HEK293T (cell line): ENCODE results near the gene COMTD1.
A peak's percentile ranks its signal among the peaks of the same experiment; 100 is the strongest.

ENCODE experiments used
- CTCF ChIA-PET: fragments of 350-600 bp; formaldehyde crosslinking; extraction: SDS; loops from one replicate; lab custom pipeline; 2021; ENCODE audit warnings: antibody characterized with exemption, inconsistent platforms; lab: Yijun Ruan, JAX
- POLR2A ChIA-PET: fragments of 350-600 bp; formaldehyde crosslinking; extraction: SDS; loops from one replicate; lab custom pipeline; 2020; ENCODE audit warnings: antibody characterized with exemption, inconsistent platforms; lab: Yijun Ruan, JAX
- DNase-seq: peaks from one replicate; pipeline ENCODE4 v3.0.0; 2012; ENCODE audit warnings: mixed read lengths; ENCODE audit errors: extremely low spot score
- ARNT ChIP-seq: fragments of 450-650 bp; IDR thresholded peaks from 2 replicates; pipeline ENCODE4 v1.6.1; 2017; ENCODE audit warnings: mild to moderate bottlenecking
- BHLHE40 ChIP-seq: fragments of 450-650 bp; IDR thresholded peaks from 2 replicates; pipeline ENCODE4 v1.6.1; 2016; ENCODE audit warnings: mild to moderate bottlenecking, moderate library complexity, borderline replicate concordance
- CTBP1 ChIP-seq: fragments of 450-650 bp; IDR thresholded peaks from 2 replicates; pipeline ENCODE4 v1.6.1; 2016; ENCODE audit warnings: borderline replicate concordance
- ELF4 ChIP-seq: fragments of 450-650 bp; IDR thresholded peaks from 2 replicates; pipeline ENCODE4 v1.6.1; 2017; ENCODE audit warnings: antibody characterized with exemption
- FOXA1 ChIP-seq: fragments of 450-650 bp; IDR thresholded peaks from 2 replicates; pipeline ENCODE4 v1.6.1; 2016; ENCODE audit warnings: mild to moderate bottlenecking
- FOXK2 ChIP-seq: fragments of 450-650 bp; IDR thresholded peaks from 2 replicates; pipeline ENCODE4 v1.6.1; 2016; ENCODE audit warnings: mild to moderate bottlenecking
- FOXM1 ChIP-seq: fragments of 450-650 bp; IDR thresholded peaks from 2 replicates; pipeline ENCODE4 v1.6.1; 2017; ENCODE audit warnings: mild to moderate bottlenecking, borderline replicate concordance
- HDGF ChIP-seq: fragments of 450-650 bp; IDR thresholded peaks from 2 replicates; pipeline ENCODE4 v1.6.1; 2017; ENCODE audit warnings: antibody characterized with exemption, borderline replicate concordance
- L3MBTL2 ChIP-seq: fragments of 450-650 bp; conservative IDR thresholded peaks from 2 replicates; pipeline ENCODE4 v1.6.1; 2016; ENCODE audit warnings: mild to moderate bottlenecking
- LEF1 ChIP-seq: fragments of 450-650 bp; IDR thresholded peaks from 2 replicates; pipeline ENCODE4 v1.6.1; 2017; ENCODE audit warnings: mild to moderate bottlenecking, borderline replicate concordance
- NFRKB ChIP-seq: fragments of 450-650 bp; IDR thresholded peaks from 2 replicates; pipeline ENCODE4 v1.6.1; 2016; ENCODE audit warnings: mild to moderate bottlenecking, moderate library complexity
- SP1 ChIP-seq: fragments of 450-650 bp; IDR thresholded peaks from 2 replicates; pipeline ENCODE4 v1.6.1; 2017
- SUZ12 ChIP-seq: fragments of 450-650 bp; IDR thresholded peaks from 2 replicates; pipeline ENCODE4 v1.6.1; 2016; ENCODE audit warnings: mild to moderate bottlenecking
- TARDBP ChIP-seq: fragments of 450-650 bp; IDR thresholded peaks from 2 replicates; pipeline ENCODE4 v1.6.1; 2016
- ZNF384 ChIP-seq: fragments of 450-650 bp; IDR thresholded peaks from 2 replicates; pipeline ENCODE4 v1.6.1; 2016
- TF ChIP-seq, protein P1 (sequence below): fragments of 450-650 bp; IDR thresholded peaks from 2 replicates; pipeline ENCODE4 v1.6.1; 2016

The COMTD1 gene

DNA sequence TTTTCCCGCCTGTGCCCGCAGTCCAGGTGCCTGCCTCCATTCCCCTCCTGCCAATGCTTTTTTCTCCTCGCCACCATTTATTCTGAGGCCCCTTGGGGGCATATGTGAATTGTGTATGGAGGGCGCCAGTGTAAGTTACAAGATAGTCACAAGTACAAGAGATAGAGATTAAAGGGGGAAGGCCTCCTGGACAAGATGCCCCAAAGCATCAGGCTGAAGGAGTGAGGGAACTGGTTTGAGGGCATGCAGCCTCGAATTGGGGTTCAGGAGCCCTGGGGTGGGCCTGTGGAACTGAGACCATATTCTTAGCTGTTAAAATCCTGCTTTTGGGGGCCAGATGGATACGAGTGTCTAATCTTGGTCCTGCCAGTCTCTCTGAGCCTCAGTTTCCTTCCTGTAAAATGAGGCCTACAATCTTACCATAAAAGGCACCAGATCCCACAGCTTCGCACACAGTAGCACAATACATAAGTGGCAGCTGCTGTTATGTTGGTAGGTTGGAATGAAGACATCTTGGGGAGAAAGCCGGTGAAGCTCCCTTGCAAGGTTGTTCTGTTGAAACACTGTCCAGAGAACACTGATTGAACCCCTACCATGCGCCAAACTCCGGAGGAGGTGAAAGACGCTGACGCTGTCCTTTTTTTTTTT is 545 bp upstream of the COMTD1 start:
- no peak for DNase-seq
- ChIA-PET CTCF (interaction anchor here (0.7 to 3.2 kb wide), 15 partner anchors 9 to 986 kb away, joined by 3 to 13 read pairs (median 4); a partner anchor contains a TSS), POLR2A (interaction anchor here (1.2 to 5.8 kb wide), 4 partner anchors 26 to 165 kb away, joined by 4 to 48 read pairs (median 12); partner anchors contain the start of genes SAMD8, VDAC2 and ZNF503)
- TF ChIP-seq HDGF, result no peak
- no peak for TF ChIP-seq TARDBP
- no peak for TF ChIP-seq CTBP1
- TF ChIP-seq L3MBTL2, result peak; percentile 60; the same call in 1 of the 2 replicates
- TF ChIP-seq, protein P1, sequence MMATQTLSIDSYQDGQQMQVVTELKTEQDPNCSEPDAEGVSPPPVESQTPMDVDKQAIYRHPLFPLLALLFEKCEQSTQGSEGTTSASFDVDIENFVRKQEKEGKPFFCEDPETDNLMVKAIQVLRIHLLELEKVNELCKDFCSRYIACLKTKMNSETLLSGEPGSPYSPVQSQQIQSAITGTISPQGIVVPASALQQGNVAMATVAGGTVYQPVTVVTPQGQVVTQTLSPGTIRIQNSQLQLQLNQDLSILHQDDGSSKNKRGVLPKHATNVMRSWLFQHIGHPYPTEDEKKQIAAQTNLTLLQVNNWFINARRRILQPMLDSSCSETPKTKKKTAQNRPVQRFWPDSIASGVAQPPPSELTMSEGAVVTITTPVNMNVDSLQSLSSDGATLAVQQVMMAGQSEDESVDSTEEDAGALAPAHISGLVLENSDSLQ, result no peak

- CTCF ChIA-PET, result interaction anchor here (0.7 to 2.5 kb wide), 6 partner anchors 12 to 106 kb away, joined by 3 to 13 read pairs (median 4); no protein-coding TSS in a partner anchor
- POLR2A ChIA-PET, result interaction anchor here (0.6 to 5.8 kb wide), 8 partner anchors 9 to 167 kb away, joined by 3 to 48 read pairs (median 4); partner anchors contain the start of genes SAMD8, VDAC2 and ZNF503
- TF ChIP-seq ZNF384 (no peak), FOXA1 (no peak), LEF1 (peak; percentile 14; the same call in 1 of the 2 replicates), CTBP1 (no peak), L3MBTL2 (peak; percentile 37; the same call in 1 of the 2 replicates)
- DNase-seq, result no peak
Observed at GRCh38 chr10:75234683-75235374, 928 bp downstream of the COMTD1 start.

DNA sequence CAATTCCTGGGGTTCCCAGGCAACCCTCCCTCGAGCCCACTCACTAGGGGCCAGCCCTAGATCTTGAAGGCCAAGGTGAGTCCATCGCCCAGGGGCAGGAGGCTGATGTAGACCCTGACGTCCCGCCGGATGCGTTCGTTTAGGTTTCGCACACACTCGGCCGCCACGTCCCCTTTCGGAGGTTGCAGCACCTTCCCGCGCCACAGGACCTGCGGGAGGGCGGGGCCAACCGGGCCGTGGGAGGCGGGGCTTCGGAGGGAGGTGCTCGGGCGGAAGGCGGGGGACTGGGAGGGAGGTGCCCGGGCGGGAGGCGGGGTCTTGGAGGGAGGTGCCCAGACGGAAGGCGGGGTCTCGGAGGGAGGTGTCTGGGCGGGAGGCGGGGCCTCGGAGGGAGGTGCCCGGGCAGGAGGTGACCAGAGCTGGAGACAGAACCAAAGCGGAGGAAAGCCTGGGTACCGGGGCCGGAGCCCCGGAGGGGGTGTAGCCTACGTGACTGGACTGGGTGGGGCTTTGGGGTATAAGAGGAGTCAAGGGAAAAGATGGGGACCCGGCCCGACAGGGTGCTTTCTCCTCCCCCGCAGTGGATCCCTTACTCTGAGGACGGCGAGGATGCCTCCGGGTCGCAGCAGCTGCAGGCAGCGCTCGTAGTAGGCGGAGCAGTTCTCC is 1.6 kb downstream of the COMTD1 start:
- peak; percentile 95 for DNase-seq
- TF ChIP-seq FOXM1, result no peak
- no peak for TF ChIP-seq TARDBP
- TF ChIP-seq, protein P1, result no peak
- 0 out of 2 replicates have a peak, but pooled peaks have one; percentile 18 for TF ChIP-seq L3MBTL2
- no peak for TF ChIP-seq HDGF
- CTCF ChIA-PET, result interaction anchor here (0.6 to 2.5 kb wide), 5 partner anchors 12 to 125 kb away, joined by 3 to 13 read pairs (median 3); partner anchors contain the start of gene SAMD8
- POLR2A ChIA-PET, result interaction anchor here (0.6 to 5.8 kb wide), 9 partner anchors 9 to 168 kb away, joined by 3 to 48 read pairs (median 3); partner anchors contain the start of genes SAMD8, VDAC2 and ZNF503

DNA sequence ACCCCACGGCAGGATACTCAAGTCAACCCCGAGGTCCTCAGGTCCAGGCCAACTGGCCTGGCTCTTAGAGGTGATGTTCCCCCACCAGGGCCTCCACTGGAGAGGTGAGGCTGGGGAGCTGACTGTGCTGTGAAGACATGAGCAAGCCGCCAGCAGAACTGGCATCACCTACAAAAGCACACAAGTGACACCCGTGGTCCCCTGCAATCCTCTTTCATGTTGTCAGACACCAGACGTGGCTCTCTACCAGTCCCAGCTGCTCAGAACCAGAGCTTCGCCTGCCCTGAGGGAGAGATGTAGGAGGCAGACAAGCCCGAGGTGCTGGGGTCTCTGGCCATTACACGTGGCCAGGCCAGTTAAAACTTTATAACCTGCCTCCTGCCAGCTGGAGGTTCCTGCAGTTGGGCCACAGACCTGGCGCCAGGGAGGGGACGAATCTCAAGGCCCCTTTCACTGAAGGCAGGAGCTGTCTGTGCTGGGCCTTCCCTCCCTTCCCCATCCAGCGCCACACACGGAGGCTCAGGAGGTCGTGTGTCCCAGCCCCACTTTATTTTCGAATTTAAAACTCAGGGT is 2.2 kb downstream of the COMTD1 start:
- CTCF ChIA-PET, result interaction anchor here (0.6 to 0.9 kb wide), 2 partner anchors 122 to 124 kb away, joined by 3 read pairs; partner anchors contain the start of gene SAMD8
- TF ChIP-seq ZNF384, result no peak
- TF ChIP-seq TARDBP, result no peak
- no peak for TF ChIP-seq BHLHE40
- TF ChIP-seq FOXA1, result no peak
- no peak for TF ChIP-seq FOXM1
- TF ChIP-seq LEF1, result no peak
- no peak for TF ChIP-seq ELF4
- TF ChIP-seq FOXK2, result no peak
- no peak for TF ChIP-seq L3MBTL2
- TF ChIP-seq HDGF, result no peak
- no peak for TF ChIP-seq NFRKB
- TF ChIP-seq, protein P1, result no peak
- no peak for TF ChIP-seq SUZ12
- TF ChIP-seq SP1, result no peak
- TF ChIP-seq ARNT, result no peak
- TF ChIP-seq CTBP1, result no peak
- POLR2A ChIA-PET, result interaction anchor here (0.6 to 5.8 kb wide), 4 partner anchors 10 to 124 kb away, joined by 3 to 48 read pairs (median 10); partner anchors contain the start of genes SAMD8 and VDAC2
- DNase-seq, result no peak
